GM19438 (cell line): ENCODE data around the gene SMIM22.

ENCODE experiments used
- ATAC-seq: cut with Tn5 transposase; IDR thresholded peaks from one replicate; pipeline ENCODE4 v1.9.1; 2021; ENCODE audit warnings: low read depth; ENCODE audit not compliant: unreplicated experiment

The SMIM22 gene, protein sequence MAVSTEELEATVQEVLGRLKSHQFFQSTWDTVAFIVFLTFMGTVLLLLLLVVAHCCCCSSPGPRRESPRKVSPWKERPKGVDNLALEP

GRCh38 chr16:4795181-4795827, at the start of gene SMIM22:
Gene SMIM22, plus strand, starts transcription at chr16:4795369. Its CDS starts 366 bp downstream, at chr16:4795735.
- no peak for ATAC-seq

GRCh38 chr16:4746215-4746614, 49.0 kb upstream of the SMIM22 start:
- no peak for ATAC-seq

GRCh38 chr16:4746991-4747574, 48.1 kb upstream of the SMIM22 start:
- ATAC-seq: no peak

- ATAC-seq: no peak
Measured at GRCh38 chr16:4747906-4748681, 47.1 kb upstream of the SMIM22 start.

GRCh38 chr16:4748682-4749411, 46.3 kb upstream of the SMIM22 start:
- no peak for ATAC-seq

- no peak for ATAC-seq
Measured at GRCh38 chr16:4749700-4750257, 45.4 kb upstream of the SMIM22 start.

DNA sequence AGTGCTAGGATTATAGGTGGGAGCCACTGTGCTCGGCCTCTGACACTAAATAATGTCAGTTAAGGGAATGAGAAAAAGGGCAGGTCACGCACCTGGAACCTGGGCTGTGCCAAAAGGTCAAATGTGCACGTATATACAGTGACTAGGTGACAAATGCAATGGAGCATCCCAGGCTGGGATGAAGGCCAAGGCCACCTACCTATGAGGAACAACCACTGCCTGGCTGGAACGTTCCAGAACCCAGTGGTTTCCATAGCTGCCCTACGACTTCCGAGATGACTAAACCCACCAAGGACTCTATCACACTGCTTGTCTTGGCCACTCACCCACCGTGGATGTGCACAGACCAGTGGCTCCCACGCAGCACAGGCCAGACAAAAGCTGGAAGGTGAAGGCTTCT, 44.3 kb upstream of the SMIM22 start:
- ATAC-seq: no peak

GRCh38 chr16:4752351-4753100, 42.6 kb upstream of the SMIM22 start:
- ATAC-seq: no peak

DNA sequence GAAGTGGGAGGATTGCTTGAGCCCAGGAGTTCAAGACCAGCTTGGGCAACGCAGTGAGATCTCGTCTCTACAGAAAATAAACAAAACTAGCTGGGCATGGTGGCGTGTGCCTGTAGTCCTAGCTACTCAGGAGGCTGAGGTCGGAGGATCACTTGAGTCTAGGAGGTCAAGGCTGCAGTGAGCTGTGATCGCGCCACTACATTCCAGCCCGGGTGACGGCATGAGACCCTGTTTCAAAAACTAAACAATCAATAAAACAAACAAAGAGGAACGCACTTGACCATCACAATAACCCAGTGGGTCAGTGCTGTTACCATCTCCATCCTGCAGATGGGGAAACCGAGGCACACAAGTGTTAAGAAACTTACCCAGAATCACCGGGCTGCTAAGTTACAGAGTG, 41.9 kb upstream of the SMIM22 start:
- ATAC-seq: no peak

GRCh38 chr16:4754865-4755264, 40.3 kb upstream of the SMIM22 start:
- no peak for ATAC-seq

DNA sequence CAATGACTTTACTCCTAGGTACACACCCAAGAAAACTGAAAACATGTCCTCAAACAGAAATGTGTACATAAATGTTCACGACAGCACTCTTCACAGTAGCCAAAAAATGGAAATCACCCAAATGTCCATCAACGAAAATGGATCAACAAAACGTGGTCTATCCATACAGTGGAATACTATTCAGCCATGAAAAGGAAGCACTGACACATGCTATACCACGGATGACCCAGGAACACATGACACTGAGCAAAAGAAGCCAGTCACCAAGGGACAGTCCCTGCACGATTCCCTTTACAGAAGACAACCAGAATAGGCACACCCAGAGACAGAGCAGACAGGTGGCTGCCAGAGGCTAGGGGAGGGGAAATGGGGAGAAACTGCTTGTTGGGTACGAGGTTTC, 39.5 kb upstream of the SMIM22 start:
- no peak for ATAC-seq

GRCh38 chr16:4760221-4760910, 34.8 kb upstream of the SMIM22 start:
- ATAC-seq: no peak

- no peak for ATAC-seq
Measured at GRCh38 chr16:4762205-4762604, 33.0 kb upstream of the SMIM22 start.

DNA sequence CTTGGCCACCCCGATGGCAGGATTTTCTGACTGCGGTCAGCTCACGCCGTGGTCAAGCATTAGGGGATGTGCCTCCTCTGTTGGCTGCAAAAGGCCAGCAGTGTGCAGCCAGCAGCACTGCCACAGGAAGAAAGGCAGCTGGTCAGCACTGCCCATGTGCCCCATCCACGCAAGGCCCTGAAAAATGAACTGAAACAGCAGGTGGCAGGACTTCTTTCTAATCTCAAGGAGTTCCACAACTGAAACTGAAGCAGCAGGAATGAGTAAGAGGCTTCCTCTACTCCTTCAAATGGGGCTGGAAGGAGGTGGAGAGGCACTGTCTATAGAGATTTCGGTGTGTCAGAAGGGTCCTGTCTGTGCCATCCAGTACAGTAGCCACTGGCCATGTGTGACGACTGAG, 31.4 kb upstream of the SMIM22 start:
- no peak for ATAC-seq

DNA sequence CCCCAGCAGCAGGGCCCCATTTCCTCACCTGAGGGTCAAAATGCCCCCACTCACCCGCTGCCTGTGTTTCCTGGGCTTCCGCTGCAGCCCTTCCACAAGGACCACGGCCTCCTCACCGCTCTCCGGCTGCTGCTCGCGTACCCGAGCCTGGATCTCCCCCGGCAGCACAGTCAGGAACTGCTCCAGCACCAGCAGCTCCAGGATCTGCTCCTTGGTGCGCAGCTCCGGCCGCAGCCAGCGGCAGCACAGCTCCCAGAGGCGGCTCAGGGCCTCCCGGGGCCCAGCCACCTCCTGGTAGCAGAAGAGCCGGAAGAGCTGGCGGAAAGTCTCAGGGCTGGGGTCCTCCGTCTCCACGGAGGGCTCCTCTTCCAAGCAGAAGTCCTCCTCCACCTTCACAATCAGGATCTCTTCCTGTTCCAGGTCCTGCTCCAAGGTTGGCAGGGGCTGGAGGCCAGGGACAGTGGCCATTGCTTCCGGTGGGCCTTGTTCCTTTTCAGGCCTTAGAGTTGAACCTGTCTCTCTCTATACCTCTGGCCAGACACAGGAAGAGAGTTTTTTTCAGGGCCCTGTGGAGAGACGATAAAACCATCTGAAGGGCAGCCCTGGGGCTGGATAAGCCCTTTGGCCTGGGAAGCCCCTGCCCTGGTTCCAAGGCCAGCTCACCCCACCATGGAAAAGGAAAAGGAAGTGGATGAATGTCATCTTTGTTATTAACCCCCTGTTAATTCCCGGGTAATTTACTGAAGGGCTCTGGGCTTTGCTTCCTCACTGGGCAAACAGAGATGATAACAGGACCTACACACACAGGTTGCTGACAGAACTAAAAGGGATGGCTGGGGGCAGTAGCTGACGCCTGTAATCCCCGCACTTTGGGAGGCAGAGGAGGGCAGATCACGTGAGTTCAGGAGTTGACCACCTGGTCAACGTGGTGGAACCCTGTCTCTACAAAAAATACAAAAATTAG, 29.4 kb upstream of the SMIM22 start:
- ATAC-seq: no peak

GRCh38 chr16:4766875-4767628, 28.1 kb upstream of the SMIM22 start, which contains the start of gene ZNF500:
Gene ZNF500, minus strand, starts transcription at chr16:4767162. Its CDS starts 1,184 bp downstream, at chr16:4765978.
- ATAC-seq: peak; percentile 77

DNA sequence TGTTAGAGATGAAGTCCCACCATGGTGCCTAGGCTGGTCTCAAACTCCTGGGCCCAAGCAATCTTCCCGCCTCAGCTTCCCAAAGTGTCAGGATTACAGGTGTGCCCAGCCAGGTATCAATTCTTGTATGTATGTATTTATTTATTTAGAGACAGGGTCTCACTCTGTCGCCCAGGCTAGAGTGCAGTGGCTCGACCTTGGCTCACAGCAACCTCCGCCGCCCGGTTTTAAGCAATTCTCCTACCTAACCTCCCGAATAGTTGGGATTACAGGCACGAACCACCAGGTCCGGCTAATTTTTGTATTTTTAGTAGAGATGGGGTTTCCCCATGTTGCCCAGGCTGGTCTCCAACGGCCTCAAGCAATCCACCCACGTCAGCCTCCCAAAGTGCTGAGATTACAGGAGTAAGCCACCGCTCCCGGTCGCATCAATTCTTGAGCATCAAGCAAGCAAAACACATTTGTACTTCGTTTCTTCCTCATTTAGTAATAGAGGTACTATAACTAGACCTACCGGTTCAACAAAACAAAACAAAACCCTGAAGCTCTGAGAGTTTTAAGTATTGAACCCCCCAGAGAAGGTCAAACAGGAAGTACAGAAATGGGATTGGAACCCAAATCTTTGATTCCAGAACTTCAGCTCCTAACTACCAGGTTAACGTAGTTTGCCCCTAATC, 27.2 kb upstream of the SMIM22 start:
- peak; percentile 3 for ATAC-seq
